C4-2B (cell line): ENCODE results near the gene RNF17.
"Not testable (repeated sequence)": the region's sequence is repeated elsewhere in the genome, so short reads cannot be mapped to it uniquely, and the experiment has no call there.

ENCODE experiments used
- H3K27ac ChIP-seq: fragments of 450-650 bp; 2 replicates; pipeline ENCODE4 v1.5.1; 2017
- ZFX ChIP-seq: fragments of 450-650 bp; IDR thresholded peaks from 2 replicates; pipeline ENCODE4 v1.6.1; 2017
- TF ChIP-seq, protein P1 (sequence below): fragments of 450-650 bp; conservative IDR thresholded peaks from 2 replicates; pipeline ENCODE4 v1.5.1; 2017; ENCODE audit warnings: mild to moderate bottlenecking

The RNF17 gene

DNA sequence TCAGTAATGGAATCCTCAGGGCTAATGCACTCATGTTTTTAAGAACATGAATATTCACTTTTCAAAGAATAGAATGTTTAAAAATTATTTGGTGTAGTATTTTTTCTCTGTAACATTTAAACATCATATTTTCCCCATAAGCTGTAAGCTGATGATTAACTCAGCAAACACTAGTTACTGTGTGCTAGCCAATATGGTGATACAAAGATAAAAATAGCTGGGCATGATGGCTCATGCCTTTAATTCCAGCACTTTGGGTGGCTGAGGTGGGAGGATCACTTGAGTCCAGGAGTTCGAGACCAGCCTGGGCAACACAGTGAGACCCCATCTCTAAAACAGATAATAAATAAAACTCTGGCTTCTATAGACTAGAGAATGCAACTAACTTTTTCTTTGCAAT lies 13.2 kb downstream of the RNF17 start:
- TF ChIP-seq, protein P1, sequence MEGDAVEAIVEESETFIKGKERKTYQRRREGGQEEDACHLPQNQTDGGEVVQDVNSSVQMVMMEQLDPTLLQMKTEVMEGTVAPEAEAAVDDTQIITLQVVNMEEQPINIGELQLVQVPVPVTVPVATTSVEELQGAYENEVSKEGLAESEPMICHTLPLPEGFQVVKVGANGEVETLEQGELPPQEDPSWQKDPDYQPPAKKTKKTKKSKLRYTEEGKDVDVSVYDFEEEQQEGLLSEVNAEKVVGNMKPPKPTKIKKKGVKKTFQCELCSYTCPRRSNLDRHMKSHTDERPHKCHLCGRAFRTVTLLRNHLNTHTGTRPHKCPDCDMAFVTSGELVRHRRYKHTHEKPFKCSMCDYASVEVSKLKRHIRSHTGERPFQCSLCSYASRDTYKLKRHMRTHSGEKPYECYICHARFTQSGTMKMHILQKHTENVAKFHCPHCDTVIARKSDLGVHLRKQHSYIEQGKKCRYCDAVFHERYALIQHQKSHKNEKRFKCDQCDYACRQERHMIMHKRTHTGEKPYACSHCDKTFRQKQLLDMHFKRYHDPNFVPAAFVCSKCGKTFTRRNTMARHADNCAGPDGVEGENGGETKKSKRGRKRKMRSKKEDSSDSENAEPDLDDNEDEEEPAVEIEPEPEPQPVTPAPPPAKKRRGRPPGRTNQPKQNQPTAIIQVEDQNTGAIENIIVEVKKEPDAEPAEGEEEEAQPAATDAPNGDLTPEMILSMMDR = no peak
- TF ChIP-seq ZFX = no peak
- H3K27ac ChIP-seq = no peak overlapping the region

- no peak overlapping the region for H3K27ac ChIP-seq
- TF ChIP-seq, protein P1 = no peak
- no peak for TF ChIP-seq ZFX
Measured at GRCh38 chr13:24784319-24784718, 20.4 kb downstream of the RNF17 start.

DNA sequence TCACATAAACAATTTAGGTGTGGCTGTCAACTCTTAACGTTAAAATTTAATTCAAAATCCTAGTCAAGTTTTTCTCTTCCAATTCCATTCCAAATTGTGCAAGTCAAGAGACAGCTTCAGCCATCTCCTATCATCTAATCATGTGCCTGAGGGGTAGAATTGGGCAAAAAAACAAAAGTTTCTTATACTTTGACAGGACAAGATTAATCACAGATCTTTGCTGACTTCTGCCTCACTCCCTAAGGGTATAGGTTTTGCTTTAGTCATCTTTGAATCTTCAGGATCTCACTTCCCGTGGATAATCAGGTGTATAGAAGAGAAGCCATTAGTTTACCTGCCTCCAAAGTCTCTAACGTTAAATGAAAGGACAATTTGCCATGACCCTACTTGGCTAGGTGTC lies 24.6 kb downstream of the RNF17 start:
- no peak overlapping the region for H3K27ac ChIP-seq
- TF ChIP-seq, protein P1 = no peak
- no peak for TF ChIP-seq ZFX

DNA sequence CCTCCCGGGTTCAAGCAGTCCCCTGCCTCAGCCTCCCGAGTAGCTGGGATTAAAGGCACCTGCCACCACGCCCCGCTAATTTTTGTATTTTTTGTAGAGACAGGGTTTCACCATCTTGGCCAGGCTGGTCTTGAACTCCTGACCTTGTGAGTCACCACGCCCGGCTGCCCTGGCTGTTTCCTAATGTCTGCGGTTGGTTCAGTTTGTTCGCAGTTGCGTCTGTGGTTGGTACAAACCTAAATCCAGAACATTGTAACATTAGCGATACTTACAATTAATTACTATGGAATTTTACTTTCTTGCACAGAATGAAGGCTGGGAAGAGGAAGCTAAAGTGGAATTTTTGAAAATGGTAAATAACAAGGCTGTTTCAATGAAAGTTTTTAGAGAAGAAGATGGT lies 38.1 kb downstream of the RNF17 start:
- TF ChIP-seq, protein P1 = no peak
- TF ChIP-seq ZFX = no peak
- H3K27ac ChIP-seq = no peak overlapping the region

DNA sequence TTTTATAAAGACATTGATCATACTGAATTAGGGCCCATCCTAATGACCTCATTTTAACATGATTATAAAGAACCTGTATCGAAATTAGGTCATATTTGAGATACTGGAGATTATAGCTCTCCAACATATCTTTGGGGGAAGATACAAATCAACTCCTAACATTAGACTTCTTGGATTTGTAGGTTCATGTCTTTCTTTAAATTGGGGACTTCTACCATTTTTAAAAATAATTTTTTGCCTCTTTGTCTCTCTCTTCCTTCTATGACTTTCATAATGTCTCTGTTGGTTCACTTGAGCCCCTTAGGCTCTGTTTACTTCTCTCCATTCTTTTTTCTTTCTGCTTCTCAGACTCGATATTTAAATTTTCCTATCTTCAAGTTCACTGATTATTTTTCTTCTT lies 57.2 kb downstream of the RNF17 start:
- TF ChIP-seq, protein P1 = no peak

DNA sequence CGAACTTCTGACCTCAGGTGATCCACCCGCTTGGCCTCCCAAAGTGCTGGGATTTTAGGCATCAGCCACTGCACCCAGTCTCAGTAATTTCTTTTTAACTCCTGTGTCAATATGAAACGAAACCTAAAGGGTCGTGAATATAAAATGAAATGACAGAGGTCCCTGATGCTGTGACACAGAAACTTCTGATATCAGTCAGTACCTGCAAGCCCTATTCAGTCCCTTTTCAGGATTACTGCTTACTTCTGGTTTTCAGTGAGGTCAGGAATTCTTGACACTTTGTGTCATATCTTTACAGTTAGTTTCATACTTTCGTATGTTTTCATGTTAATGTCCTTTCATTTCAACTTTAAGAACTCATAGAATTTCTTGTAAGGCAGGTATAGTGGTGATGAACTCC lies 58.7 kb downstream of the RNF17 start:
- TF ChIP-seq, protein P1 = no peak
- no peak for TF ChIP-seq ZFX
- H3K27ac ChIP-seq = no peak overlapping the region

More for the DNA sequence above, 57.2 kb downstream of the RNF17 start:
- no peak overlapping the region for H3K27ac ChIP-seq

- not testable (repeated sequence) for H3K27ac ChIP-seq
Measured at GRCh38 chr13:24823122-24823710, 59.2 kb downstream of the RNF17 start.

GRCh38 chr13:24827799-24828198 lies 63.8 kb downstream of the RNF17 start:
- H3K27ac ChIP-seq = no peak overlapping the region
- TF ChIP-seq, protein P1 = no peak
- no peak for TF ChIP-seq ZFX
